ENCODE measurements around the gene MID1. TPM values are rescaled to one million over a fixed set of nuclear protein-coding genes. Genes with fewer than 3 reads are reported as not detected.

MID1 gene
- total and polyA plus RNA-seq, 9 of the 15 experiments (the other 6 are each of a cell fraction or from before 2014, with no cell fraction given) = 0.07 to 0.54 (median 0.33) TPM

DNA sequence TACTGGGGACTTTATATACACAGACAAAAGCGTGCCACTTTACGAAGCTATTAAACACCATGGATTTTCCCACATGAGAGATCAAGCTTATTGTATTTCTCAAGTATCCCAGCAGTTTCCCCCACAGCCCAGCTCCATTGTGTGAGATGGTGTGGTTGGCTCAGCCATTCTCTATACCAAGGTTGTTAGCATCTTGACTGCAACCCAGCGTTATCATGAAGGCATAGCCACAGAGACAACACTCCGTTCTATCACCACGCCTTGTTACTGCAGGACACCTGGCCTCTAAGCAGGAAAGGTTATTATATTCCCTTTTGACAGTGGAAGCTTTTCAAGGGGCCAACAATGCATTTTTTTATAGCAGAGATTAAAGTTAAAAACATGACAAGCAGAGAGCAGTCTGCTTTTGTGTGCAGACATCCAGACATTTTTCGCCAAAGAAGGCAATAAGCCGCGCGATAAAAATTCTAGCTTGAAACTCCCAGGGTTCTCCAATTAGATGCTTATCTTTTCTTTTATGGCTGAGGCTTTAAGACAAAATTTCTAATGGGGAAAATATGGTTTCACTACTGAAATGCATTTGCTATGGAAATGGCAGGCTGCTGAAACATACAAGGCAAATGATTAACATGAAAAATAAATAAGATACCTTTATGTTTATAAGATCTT, 206.1 kb downstream of the MID1 start:
- H3K27ac ChIP-seq (ENCODE audit: extremely low read depth, low read depth, low read length) = no peak overlapping the region
- no peak overlapping the region for H3K4me3 ChIP-seq
- CTCF ChIA-PET (ENCODE audit: low intra/inter-chr PET ratio) = no interaction called here
- DNase-seq (ENCODE audit: extremely low read depth in 1 of 4, low spot score in 3 of 4) = no peak
- TF ChIP-seq MYC (IDR thresholded peaks at IDR 0.05; ENCODE audit: low read depth, low read length) (no peak), MYC (CRISPR knock-in tag; IDR thresholded peaks at IDR 0.05; ENCODE audit: borderline replicate concordance, low read depth) (no peak), FOS (IDR thresholded peaks at IDR 0.05; ENCODE audit: extremely low read depth, insufficient read length) (no peak), MTA2 (IDR thresholded peaks at IDR 0.05; ENCODE audit: low read depth) (no peak), HDAC3 (IDR thresholded peaks at IDR 0.05; ENCODE audit: borderline replicate concordance, partially characterized antibody) (no peak), ZFPM2 (CRISPR knock-in tag; IDR thresholded peaks at IDR 0.05) (no peak), KDM2B (CRISPR knock-in tag; IDR thresholded peaks at IDR 0.05) (no peak), HSF4 (CRISPR knock-in tag; IDR thresholded peaks at IDR 0.05; ENCODE audit: borderline replicate concordance) (no peak), ZNF76 (CRISPR knock-in tag; IDR thresholded peaks at IDR 0.05; ENCODE audit: borderline replicate concordance) (no peak), ZNF12 (CRISPR knock-in tag; IDR thresholded peaks at IDR 0.05) (no peak), CBFA2T3 (IDR thresholded peaks at IDR 0.05) (no peak), ZNF695 (CRISPR knock-in tag; IDR thresholded peaks at IDR 0.05) (no peak), POLR2B (IDR thresholded peaks at IDR 0.05; ENCODE audit: low read depth, partially characterized antibody) (no peak)
- TF ChIP-seq, protein P1, sequence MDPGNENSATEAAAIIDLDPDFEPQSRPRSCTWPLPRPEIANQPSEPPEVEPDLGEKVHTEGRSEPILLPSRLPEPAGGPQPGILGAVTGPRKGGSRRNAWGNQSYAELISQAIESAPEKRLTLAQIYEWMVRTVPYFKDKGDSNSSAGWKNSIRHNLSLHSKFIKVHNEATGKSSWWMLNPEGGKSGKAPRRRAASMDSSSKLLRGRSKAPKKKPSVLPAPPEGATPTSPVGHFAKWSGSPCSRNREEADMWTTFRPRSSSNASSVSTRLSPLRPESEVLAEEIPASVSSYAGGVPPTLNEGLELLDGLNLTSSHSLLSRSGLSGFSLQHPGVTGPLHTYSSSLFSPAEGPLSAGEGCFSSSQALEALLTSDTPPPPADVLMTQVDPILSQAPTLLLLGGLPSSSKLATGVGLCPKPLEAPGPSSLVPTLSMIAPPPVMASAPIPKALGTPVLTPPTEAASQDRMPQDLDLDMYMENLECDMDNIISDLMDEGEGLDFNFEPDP (CRISPR knock-in tag; IDR thresholded peaks at IDR 0.05) = no peak
- TF ChIP-seq, protein P2, sequence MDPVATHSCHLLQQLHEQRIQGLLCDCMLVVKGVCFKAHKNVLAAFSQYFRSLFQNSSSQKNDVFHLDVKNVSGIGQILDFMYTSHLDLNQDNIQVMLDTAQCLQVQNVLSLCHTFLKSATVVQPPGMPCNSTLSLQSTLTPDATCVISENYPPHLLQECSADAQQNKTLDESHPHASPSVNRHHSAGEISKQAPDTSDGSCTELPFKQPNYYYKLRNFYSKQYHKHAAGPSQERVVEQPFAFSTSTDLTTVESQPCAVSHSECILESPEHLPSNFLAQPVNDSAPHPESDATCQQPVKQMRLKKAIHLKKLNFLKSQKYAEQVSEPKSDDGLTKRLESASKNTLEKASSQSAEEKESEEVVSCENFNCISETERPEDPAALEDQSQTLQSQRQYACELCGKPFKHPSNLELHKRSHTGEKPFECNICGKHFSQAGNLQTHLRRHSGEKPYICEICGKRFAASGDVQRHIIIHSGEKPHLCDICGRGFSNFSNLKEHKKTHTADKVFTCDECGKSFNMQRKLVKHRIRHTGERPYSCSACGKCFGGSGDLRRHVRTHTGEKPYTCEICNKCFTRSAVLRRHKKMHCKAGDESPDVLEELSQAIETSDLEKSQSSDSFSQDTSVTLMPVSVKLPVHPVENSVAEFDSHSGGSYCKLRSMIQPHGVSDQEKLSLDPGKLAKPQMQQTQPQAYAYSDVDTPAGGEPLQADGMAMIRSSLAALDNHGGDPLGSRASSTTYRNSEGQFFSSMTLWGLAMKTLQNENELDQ (CRISPR knock-in tag; IDR thresholded peaks at IDR 0.05; ENCODE audit: borderline replicate concordance) = no peak
- TF ChIP-seq, protein P3, sequence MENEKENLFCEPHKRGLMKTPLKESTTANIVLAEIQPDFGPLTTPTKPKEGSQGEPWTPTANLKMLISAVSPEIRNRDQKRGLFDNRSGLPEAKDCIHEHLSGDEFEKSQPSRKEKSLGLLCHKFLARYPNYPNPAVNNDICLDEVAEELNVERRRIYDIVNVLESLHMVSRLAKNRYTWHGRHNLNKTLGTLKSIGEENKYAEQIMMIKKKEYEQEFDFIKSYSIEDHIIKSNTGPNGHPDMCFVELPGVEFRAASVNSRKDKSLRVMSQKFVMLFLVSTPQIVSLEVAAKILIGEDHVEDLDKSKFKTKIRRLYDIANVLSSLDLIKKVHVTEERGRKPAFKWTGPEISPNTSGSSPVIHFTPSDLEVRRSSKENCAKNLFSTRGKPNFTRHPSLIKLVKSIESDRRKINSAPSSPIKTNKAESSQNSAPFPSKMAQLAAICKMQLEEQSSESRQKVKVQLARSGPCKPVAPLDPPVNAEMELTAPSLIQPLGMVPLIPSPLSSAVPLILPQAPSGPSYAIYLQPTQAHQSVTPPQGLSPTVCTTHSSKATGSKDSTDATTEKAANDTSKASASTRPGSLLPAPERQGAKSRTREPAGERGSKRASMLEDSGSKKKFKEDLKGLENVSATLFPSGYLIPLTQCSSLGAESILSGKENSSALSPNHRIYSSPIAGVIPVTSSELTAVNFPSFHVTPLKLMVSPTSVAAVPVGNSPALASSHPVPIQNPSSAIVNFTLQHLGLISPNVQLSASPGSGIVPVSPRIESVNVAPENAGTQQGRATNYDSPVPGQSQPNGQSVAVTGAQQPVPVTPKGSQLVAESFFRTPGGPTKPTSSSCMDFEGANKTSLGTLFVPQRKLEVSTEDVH (IDR thresholded peaks at IDR 0.05; ENCODE audit: low read depth, partially characterized antibody) = no peak
- no peaks in the 10 kb centered on the region for H4K20me1 ChIP-seq (replicated peaks; ENCODE audit: control insufficient read depth, insufficient read depth, low read length)
- no peaks in the 10 kb centered on the region for H3K9me3 ChIP-seq (replicated peaks; ENCODE audit: control insufficient read depth, insufficient read depth, low read depth, low read length)
- no peak for FAIRE-seq
- H3K9ac ChIP-seq (ENCODE audit: insufficient read depth in 1 of 2, low read depth in 2 of 2, low read length in 2 of 2) = no peak overlapping the region
- ATAC-seq = no peak
- no peak overlapping the region for H3K4me2 ChIP-seq (ENCODE audit: insufficient read depth, low read length)
- no peaks in the 10 kb centered on the region for H3K4me1 ChIP-seq (replicated peaks in 1 of 2; ENCODE audit: control insufficient read depth in 2 of 2, insufficient read depth in 2 of 2, low read length in 2 of 2)
- H3K36me3 ChIP-seq (ENCODE audit: control insufficient read depth, insufficient read depth, low read length) = no peaks in the 10 kb centered on the region
- H3K79me2 ChIP-seq (ENCODE audit: control insufficient read depth, insufficient read depth, low read length) = no peaks in the 10 kb centered on the region
- WGBS (ENCODE audit: insufficient coverage, low coverage, missing lambda C conversion rate) = 3% methylated on average over 5 of the region's 9 CpGs
- no peaks in the 10 kb centered on the region for H3K9me1 ChIP-seq (ENCODE audit: control insufficient read depth, insufficient read depth, low read length)
- POLR2A ChIA-PET = interaction anchor here (0.7 kb wide), 1 partner anchor 1421 kb away, joined by 3 read pairs; no protein-coding TSS in a partner anchor
- H2AFZ ChIP-seq (ENCODE audit: low read depth, low read length) = no peak overlapping the region
- H3K27me3 ChIP-seq (ENCODE audit: control insufficient read depth in 2 of 2, insufficient read depth in 2 of 2, low read length in 2 of 2) = no peaks in the 10 kb centered on the region; a peak in 1 of 5 replicates
- intact Hi-C loops (cut with micrococcal nuclease) = no loop called here
- in situ Hi-C loops (cut with MboI) = no loop called here
- no TSS peak for BruUV-seq (replicated peaks)
